ENCODE results near the gene CHMP2A. TPM values are rescaled to one million over a fixed set of nuclear protein-coding genes. Genes with fewer than 3 reads are reported as not detected.
A peak's percentile ranks its signal among the peaks of the same experiment; 100 is the strongest.

CHMP2A gene
- total and polyA plus RNA-seq, 2 donors (not counting 1 experiment from before 2014, with no cell fraction given) = 62.5 to 97.5 TPM

DNA sequence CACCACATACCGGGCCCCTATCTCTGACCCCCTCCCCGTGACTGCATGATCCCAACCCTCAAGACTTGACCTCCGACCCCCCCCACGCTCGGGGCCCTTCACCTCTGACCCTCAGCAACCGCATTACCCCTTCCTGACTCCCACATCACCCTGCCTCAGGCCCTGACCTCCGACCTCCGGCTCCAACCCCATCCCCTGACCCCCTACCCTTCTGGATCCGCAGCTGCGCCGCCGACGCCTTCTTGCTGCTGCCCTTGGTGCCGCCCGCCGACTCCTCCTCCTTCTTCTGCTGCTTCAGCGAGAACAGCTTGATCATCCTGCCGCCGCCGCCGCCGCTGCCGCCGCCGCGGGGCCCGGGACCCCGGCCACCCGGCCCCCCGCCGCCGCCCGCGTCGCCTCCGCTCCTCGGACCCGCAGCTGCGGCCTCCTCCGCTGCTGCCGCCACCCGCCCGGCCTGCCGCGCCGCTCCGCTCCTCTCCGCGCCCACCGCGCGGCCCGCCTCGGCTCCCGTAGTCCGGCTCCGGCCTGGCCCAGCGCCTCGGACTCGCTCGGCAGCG, 3.2 kb upstream of the CHMP2A start, which contains the start of gene UBE2M:
Gene UBE2M, minus strand, starts transcription at position 546 of the 557 bp plus-strand sequence. Its CDS starts 230 bp downstream, at position 316.
- H3K4me3 Mint-ChIP-seq = peak within 1 kb of the TSS; percentile 96
- peak within 1 kb of the TSS; percentile 90 for H3K9ac ChIP-seq (ENCODE audit: low read length)
- DNase-seq (no peak), ATAC-seq (ENCODE audit: low read depth) (peak; percentile 1)
- ChIA-PET CTCF (interaction anchor here (0.7 kb wide), 1 partner anchor 15 kb away, joined by 3 read pairs; the partner anchor contains the start of gene MZF1), POLR2A (interaction anchor here (0.9 to 3.5 kb wide), 4 partner anchors 14 to 253 kb away, joined by 3 to 23 read pairs (median 8); partner anchors contain the start of genes ERVK3-1, MZF1, ZBTB45 and ZNF497)
- peaks cover 43% of the 10 kb centered on the region for H3K79me2 ChIP-seq (ENCODE audit: control insufficient read depth, insufficient read depth, low read length)
- peak within 1 kb of the TSS; percentile 97 for H3K4me2 ChIP-seq (replicated peaks; ENCODE audit: low read depth, low read length, poor library complexity, severe bottlenecking)
- no peak for TF ChIP-seq EZH2 (IDR thresholded peaks at IDR 0.05; ENCODE audit: borderline replicate concordance, insufficient read depth, low read depth, low read length, poor library complexity, severe bottlenecking)
- TF ChIP-seq, protein P1, sequence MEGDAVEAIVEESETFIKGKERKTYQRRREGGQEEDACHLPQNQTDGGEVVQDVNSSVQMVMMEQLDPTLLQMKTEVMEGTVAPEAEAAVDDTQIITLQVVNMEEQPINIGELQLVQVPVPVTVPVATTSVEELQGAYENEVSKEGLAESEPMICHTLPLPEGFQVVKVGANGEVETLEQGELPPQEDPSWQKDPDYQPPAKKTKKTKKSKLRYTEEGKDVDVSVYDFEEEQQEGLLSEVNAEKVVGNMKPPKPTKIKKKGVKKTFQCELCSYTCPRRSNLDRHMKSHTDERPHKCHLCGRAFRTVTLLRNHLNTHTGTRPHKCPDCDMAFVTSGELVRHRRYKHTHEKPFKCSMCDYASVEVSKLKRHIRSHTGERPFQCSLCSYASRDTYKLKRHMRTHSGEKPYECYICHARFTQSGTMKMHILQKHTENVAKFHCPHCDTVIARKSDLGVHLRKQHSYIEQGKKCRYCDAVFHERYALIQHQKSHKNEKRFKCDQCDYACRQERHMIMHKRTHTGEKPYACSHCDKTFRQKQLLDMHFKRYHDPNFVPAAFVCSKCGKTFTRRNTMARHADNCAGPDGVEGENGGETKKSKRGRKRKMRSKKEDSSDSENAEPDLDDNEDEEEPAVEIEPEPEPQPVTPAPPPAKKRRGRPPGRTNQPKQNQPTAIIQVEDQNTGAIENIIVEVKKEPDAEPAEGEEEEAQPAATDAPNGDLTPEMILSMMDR (IDR thresholded peaks at IDR 0.05) = no peak
- H3K27me3 ChIP-seq (replicated peaks in 1 of 4; ENCODE audit: control extremely low read depth in 1 of 4, control insufficient read depth in 3 of 4, insufficient read depth in 4 of 4, low read length in 3 of 4) = no peaks in the 10 kb centered on the region
- peak within 1 kb of the TSS; percentile 89 for H2AFZ ChIP-seq (ENCODE audit: insufficient read depth, low read depth, low read length, poor library complexity, severe bottlenecking)
- H3K27me3 Mint-ChIP-seq = no peaks in the 10 kb centered on the region
- peaks cover 0 to 9% (median 0%) of the 10 kb centered on the region in 3 donors for H3K9me3 ChIP-seq (ENCODE audit: control extremely low read depth in 1 of 3, control insufficient read depth in 2 of 3, insufficient read depth in 1 of 3, low read length in 2 of 3)
- H3K27ac Mint-ChIP-seq = peak within 1 kb of the TSS; percentile 98
- H3K9me3 Mint-ChIP-seq (ENCODE audit: insufficient read depth) = no peaks in the 10 kb centered on the region
- WGBS (ENCODE audit: insufficient coverage) = under 1% methylated on average over 62 of the region's 62 CpGs
- H3K27ac ChIP-seq (ENCODE audit: low read length in 2 of 2) = peak within 1 kb of the TSS; percentile 85 to 98
- H3K4me1 ChIP-seq (ENCODE audit: control insufficient read depth in 2 of 2, insufficient read depth in 2 of 2, low read length in 2 of 2) = peaks cover 45 to 66% of the 10 kb centered on the region in 2 donors
- peaks cover 4 to 12% of the 10 kb centered on the region in 2 experiments for H3K36me3 ChIP-seq (replicated peaks in 1 of 2; ENCODE audit: control extremely low read depth in 1 of 2, control insufficient read depth in 1 of 2, extremely low read depth in 1 of 2, insufficient read depth in 2 of 2, low read length in 1 of 2)
- peaks cover 77% of the 10 kb centered on the region for H3K4me1 Mint-ChIP-seq
- intact Hi-C loops (cut with micrococcal nuclease) = loop anchor here (1.0 kb wide), 1 partner anchor 196 kb away; the partner anchor contains the start of gene ZNF497
- H4K20me1 ChIP-seq (ENCODE audit: control insufficient read depth, insufficient read depth, low read length, poor library complexity, severe bottlenecking) = peaks cover 10% of the 10 kb centered on the region
- H3K4me3 ChIP-seq (ENCODE audit: control extremely low read depth in 1 of 5, extremely low read depth in 1 of 5, insufficient read depth in 1 of 5, low read depth in 2 of 5, low read length in 4 of 5) = peak within 1 kb of the TSS; percentile 76 to 95 (median 85)

Measured in B cell (primary cell).